GM21390 (cell line): Measurements from ENCODE around the gene CA5B.
"Not testable (repeated sequence)": the region's sequence is repeated elsewhere in the genome, so short reads cannot be mapped to it uniquely, and the experiment has no call there.

ENCODE experiments used
- ATAC-seq: cut with Tn5 transposase; IDR thresholded peaks from one replicate; pipeline ENCODE4 v1.9.1; 2021; ENCODE audit not compliant: unreplicated experiment

CA5B gene

DNA sequence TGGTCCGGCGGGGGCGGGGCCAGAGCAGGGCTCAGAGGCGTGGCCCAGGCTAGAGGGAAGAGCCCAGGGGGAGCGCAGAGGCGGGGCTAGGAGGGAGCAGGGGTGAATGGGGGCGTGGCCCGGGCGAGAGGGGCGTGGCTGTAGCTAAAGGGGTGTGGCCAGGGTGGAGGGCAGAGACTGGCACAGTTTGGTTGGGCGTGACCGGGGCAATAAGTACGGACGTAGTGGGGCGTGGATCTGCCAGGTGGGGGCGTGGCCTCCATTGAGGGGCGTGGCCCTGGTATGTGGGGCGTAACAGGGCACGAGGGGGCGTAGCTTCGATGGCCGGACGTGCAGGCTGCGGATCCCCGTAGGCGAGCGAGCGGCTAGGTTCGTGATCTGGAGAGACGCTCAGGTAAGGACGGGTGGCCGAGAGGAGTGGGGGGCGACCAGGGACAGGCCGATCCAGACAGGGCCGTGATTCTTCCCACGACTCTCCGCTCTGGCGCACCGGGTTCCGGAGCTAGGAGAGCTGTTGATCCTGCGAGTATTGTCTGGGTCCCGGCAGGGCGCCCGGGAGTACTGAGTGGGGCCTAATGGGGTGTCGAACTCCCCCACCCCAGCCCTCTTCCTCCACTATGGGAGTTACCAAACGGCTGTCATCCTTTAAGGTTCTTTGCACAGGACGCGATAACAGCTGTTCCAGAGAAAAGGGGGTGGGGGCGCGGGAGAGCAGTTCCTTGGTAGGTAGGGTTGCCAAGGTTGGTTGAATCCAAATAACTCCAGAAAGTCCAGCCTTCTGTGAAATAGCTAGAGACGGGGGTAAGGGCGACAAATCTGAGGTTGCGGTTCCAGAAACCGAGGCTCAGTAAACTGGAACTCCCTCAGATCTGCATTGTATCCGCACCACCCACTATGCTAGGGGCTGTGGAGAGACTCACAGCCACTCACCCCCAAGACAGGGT lies at the start of gene CA5B:
Gene CA5B, plus strand, starts transcription at position 312 of the 944 bp plus-strand sequence. CDS start 11,754 bp downstream, outside the sequence.
- ATAC-seq = peak; percentile 93

GRCh38 chrX:15694941-15695451 lies 43.1 kb upstream of the CA5B start:
- no peak for ATAC-seq

DNA sequence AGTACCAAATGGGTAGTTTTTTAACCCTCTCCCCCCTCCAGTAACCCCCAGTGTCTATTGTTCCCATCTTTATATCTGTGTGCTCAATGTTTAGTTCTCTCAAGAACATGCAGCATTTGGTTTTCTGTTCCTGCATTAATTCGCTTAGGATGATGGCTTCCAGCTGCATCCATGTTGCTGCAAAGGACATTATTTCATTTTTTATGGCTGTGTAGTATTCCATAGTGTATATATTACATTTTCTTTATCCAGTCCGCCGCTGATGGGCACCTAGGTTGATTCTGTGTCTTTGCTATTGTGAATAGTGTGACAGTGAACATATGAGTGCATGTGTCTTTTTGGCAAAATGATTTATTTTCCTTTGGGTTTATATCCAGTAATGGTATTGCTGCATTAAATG lies 41.6 kb upstream of the CA5B start:
- ATAC-seq = no peak

GRCh38 chrX:15702488-15703371 lies 35.3 kb upstream of the CA5B start:
- ATAC-seq = no peak

DNA sequence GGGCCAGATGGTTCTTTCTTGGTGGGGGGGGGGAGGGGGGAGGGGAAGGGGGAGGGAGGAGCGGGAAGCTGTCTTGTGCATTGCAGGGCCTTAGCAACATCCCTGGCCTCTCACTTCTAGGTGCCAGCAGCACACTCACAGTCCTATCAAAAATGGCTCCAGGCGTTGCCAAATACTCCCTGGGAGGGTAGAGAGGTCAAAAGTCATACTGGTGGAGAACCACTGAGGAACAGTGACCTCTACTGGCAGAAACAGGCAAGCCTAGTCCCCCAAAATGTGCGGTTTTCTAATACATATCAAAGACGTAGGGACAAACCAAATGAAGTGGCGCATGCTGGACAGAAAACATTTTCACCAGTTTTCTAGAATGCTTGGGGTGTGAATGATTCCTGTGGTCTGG lies 34.3 kb upstream of the CA5B start:
- not testable (repeated sequence) for ATAC-seq

DNA sequence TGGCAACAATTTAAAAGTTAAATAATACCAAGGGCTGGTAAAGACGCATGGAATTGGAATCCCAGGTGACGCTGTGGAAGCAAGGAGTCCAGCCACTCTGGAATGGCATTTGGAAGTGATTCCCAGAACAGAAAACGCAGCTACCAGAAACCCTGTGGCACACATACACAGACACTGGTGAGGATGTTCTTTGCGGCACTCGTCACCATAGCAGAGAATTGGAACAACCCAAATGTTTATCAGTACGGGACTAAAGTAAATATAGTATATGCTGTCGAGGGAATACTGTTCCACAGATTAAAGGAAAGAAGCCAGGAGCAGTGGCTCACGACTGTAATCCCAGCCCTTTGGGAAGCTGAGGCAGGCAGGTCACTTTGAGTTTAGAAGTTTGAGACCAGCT lies 33.8 kb upstream of the CA5B start:
- not testable (repeated sequence) for ATAC-seq

GRCh38 chrX:15714529-15714928 lies 23.5 kb upstream of the CA5B start:
- ATAC-seq = no peak

GRCh38 chrX:15718283-15718970 lies 19.6 kb upstream of the CA5B start:
- ATAC-seq = no peak

DNA sequence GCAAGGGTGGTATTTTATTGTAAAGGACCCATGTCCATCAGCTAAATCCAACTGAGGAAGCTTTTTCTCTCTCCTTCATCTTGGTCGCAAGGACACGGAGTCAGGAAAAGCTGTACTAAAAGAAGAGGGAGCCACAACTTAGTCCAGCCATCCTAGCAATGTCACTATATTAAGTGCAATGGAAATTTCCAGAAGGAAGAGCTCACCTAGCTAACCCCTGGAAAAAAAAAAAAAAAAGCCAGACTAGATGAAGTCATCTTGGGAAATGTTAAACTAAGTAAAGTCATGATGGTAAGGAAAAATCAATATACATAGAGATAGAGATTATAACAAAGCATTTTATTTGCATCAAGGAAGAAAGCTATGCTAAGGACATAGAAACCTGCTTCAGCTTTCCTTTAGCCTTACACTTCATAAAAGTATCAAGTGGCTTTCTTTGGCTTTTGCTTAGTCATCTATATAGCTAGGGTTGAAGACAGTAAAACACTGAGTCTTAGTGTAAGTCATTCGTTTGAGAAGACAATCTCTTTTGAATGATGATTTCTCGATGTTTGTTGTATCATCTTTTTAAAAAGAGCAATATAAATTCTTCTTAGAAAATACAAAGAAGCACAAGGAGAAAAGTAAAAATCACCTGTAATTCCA lies 18.6 kb upstream of the CA5B start:
- ATAC-seq = no peak

DNA sequence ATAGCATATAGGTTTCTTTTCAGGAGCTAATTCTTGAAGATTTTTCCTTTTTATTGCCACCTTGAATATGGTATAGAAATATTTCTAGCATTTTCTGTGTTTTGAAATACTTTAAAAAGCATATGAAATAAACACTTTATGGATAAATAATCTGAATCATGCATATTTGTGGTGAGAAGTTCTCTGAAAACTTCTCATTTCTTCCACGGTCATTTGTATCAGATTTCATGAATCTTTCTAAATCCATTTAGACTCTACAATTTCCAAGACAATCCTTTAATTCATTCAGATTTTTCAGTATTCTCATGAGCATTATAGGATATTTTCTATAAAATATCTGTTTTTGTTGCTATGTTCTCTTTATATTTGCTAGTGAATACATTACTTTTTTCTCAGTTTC lies 16.2 kb upstream of the CA5B start:
- ATAC-seq = no peak

DNA sequence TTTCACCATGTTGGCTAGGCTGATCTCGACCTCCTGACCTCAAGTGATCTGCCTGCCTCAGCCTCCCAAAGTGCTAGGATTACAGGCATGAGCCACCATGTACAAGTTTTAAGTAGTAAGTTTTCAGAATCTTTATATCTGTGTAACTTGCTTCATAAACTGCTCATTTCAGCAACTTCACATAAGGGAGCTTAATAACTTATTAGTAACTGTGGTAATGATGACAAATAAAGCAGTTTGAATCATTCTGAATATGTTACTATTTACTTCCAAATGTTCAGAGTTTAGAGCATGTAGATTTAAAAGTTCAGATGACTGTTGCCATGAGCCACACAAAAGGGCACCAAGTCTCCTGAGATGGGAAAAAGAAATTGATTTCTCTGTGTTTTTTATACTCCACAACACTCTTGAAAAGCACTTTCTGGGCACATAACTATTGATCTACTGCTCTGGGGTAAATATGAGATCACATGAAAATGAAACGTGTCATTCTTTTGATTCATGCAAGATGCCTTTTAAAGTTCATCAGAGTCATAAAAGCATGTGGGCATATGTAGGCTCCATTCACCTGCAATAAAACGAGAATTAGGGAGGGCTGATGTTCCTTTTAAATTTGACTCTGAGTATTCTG lies 14.1 kb upstream of the CA5B start:
- ATAC-seq = no peak

DNA sequence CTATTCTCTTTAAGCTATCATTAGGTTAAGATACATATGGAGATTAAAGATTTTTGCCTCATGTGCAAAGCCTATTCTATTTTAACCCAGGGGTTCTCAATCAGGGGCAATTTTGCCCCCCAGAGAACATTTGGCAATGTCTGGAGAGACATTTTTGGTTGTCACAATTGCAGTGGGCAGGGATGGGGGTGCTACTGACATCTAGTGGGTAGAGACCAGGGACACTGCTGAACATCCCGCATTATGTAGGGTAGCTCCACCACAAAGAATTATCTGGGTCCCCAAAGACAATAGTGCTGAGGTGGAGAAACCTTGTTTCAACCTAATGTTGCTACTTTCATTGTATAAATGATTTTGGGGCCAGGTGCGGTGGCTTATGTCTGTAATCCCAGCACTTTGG lies 13.2 kb upstream of the CA5B start:
- no peak for ATAC-seq

DNA sequence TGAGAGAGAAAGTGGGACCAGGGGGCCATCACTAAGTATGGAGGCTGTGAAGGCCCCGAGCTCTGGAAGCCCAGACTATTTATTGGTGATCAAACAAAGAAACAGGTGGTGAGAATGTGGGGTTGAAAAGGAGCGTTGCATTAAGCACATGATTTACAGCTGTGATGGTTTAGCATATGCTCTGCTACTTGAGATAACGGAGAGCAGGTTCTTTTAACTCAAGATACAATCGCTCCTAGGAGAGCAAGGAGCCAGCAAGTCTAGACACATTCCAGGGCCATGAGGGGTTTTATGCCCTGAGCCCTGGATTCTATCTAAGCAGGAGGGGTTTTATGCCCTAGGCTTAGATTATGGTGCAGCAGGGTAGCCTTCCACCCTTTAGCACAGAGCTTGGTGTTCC lies 6.7 kb upstream of the CA5B start:
- ATAC-seq = not testable (repeated sequence)

GRCh38 chrX:15737190-15737958 lies 696 bp upstream of the CA5B start:
- no peak for ATAC-seq

DNA sequence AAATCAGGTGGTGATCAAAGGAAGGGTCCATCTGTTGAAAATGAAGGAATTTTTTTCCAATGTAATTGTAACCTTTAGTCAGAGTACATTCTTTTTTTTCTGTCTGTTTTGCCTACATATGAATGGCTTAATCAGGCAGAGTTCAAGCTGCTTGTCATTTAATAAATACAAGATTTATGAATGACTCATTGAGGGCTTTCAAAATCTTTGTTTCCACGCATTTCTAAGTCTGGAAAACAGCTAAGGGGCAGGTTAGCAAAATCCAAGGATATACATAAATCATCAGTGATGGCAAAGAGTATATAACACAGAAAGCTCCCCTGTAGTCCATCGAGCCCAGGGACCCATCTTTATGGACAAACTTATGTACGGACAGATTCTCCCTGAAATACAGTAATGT lies 1.8 kb downstream of the CA5B start:
- ATAC-seq = no peak

- ATAC-seq = no peak
Observed at GRCh38 chrX:15744181-15744867, 6.3 kb downstream of the CA5B start.

- no peak for ATAC-seq
Observed at GRCh38 chrX:15745179-15745578, 7.1 kb downstream of the CA5B start.

GRCh38 chrX:15746651-15747050 lies 8.6 kb downstream of the CA5B start:
- not testable (repeated sequence) for ATAC-seq
